NCI-H1105 (cell line): ENCODE results near the gene MMP28.

Experiments used
- DNase-seq: peaks from one replicate; lab custom pipeline; 2025; lab: John Stamatoyannopoulos, UW

MMP28 gene

DNA sequence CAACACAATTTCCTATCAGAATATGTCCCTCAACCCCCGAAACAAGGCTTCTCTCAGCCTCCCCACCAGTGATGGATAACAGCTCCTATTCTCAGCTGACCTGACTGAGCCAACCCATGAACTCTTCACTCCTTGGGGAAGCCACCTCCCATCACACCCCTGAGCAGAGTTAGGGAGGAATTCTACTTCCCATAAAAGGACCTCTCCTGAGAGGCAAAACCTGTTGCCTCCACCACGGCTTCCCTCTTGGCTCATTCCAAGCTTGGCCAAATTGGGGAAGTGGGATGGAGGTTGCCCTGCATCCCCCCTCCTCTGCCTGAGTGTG is 69.7 kb downstream of the MMP28 start:
- no peak for DNase-seq

DNA sequence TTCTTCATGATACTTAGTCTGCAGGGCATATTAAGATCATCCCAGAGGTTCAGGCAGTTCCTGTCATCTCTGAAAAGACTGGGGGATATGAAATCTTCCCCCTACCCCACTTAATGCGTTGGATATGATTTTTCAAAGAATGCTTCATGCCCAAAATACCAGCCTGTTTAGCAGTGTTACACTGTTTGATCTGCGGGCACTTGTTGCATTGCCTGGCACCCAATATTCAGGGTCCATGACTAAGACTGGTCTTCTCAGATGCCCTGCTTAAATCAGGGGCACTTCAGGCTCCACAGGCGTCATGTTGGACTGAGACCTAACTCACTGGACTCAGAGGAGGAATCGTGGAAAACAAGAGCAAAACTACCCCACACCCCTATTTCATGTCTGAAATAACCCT is 70.4 kb downstream of the MMP28 start:
- no peak for DNase-seq

DNA sequence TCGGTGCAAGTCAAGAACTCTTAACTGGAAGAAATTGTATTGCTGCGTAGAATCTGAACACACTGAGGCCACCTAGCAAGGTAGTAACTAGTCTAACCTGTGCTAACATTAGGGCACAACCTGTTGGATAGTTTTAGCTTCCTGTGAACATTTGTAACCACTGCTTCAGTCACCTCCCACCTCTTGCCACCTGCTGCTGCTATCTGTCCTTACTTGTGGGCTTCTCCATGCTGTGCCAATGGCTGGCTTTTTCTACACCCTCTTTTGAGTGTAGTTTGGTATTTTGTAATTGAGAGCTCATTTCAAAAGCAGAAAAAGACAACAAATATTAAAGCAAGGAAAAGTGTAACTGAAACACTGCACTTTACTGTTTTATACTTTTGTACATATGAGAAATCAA is 71.7 kb downstream of the MMP28 start:
- DNase-seq = no peak

DNA sequence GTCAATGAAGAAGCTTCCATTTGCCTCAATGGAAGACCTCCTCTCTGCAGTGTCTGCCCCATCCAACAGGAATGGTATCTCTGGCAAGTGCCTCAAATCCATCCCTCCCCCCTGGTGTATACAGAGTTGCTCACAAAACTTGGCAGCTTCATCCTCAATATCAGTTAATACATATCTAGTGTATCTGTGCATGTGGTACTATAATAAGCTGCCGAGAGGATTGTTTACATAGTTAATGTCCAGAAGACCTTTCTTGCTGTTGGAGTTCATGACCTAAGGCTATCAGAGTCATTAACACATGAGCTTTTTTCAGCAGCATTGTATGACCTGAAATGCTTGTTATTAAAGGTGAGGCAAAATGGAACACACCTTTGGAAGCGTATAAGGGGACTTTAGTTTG is 78.0 kb downstream of the MMP28 start:
- DNase-seq = no peak

DNA sequence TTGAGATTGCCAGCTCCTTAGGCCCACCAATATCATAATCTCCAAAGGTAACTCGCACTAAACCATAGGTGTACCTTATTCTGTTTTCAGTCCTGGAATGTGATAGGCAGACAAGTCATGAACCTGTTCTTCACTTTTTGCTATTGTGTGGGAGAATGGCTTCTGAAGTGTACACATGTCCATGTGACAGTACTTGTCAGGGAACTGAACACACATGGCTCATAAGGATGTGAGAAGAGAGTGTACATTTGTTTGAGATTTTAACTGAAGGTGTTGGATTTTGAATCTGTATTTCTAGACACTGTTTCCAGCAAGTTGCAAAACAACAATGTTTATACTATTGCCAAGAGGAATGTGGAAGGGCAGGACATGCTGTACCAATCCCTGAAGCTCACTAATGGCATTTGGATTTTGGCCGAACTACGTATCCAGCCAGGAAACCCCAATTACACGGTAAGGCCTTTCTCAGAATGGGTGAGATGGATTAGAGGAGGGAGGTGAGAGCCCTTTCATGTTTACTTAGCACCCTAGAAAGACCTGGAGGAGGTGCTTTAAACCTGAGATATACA is 78.5 kb downstream of the MMP28 start:
- no peak for DNase-seq

DNA sequence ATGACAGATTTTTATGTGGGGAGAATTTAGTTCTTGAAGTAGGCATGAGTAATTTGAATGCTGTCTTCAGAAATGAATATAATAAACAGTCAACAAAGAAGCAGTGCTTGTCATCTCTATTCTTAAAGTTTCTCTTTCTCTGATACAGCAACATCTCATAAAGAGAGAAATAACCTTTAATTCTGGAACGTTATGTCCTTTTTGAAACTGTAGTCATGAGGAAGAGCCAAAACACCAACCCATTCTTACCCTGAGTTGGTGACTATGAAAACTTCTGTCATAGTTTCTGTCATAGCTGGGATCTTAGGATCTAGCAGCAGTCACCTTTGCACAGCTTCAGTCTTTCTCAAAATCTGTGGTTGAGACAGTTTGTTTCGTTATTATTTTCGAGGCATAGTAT is 79.3 kb downstream of the MMP28 start:
- DNase-seq = no peak
